HG02885 (cell line): ENCODE measurements around the gene ASCL5.

Experiments used
- ATAC-seq: cut with Tn5 transposase; IDR thresholded peaks from one replicate; pipeline ENCODE4 v1.9.1; 2021; ENCODE audit warnings: mild to moderate bottlenecking; ENCODE audit not compliant: unreplicated experiment, poor library complexity

ASCL5 gene

GRCh38 chr1:201137579-201138310 lies 10.8 kb upstream of the ASCL5 start:
- no peak for ATAC-seq

- no peak for ATAC-seq
Observed at GRCh38 chr1:201137024-201137392, 10.0 kb upstream of the ASCL5 start.

- no peak for ATAC-seq
Observed at GRCh38 chr1:201136355-201137023, 9.5 kb upstream of the ASCL5 start.

- ATAC-seq: no peak
Observed at GRCh38 chr1:201134405-201134804, 7.4 kb upstream of the ASCL5 start.

- no peak for ATAC-seq
Observed at GRCh38 chr1:201131398-201131797, 4.4 kb upstream of the ASCL5 start.

- ATAC-seq: no peak
Observed at GRCh38 chr1:201128962-201129361, 2.0 kb upstream of the ASCL5 start.

- ATAC-seq: no peak
Observed at GRCh38 chr1:201128476-201128875, 1.5 kb upstream of the ASCL5 start.

- no peak for ATAC-seq
Observed at GRCh38 chr1:201127755-201128455, 921 bp upstream of the ASCL5 start.

- ATAC-seq: no peak
Observed at GRCh38 chr1:201126463-201126831, 537 bp downstream of the ASCL5 start.

GRCh38 chr1:201125800-201126199 lies 1.2 kb downstream of the ASCL5 start:
- no peak for ATAC-seq

GRCh38 chr1:201125019-201125418 lies 2.0 kb downstream of the ASCL5 start:
- no peak for ATAC-seq

- ATAC-seq: no peak
Observed at GRCh38 chr1:201123866-201124265, 3.1 kb downstream of the ASCL5 start.

- no peak for ATAC-seq
Observed at GRCh38 chr1:201122321-201122957, 4.5 kb downstream of the ASCL5 start.

- ATAC-seq: no peak
Observed at GRCh38 chr1:201119206-201120197, 7.5 kb downstream of the ASCL5 start.

- no peak for ATAC-seq
Observed at GRCh38 chr1:201116091-201116490, 10.9 kb downstream of the ASCL5 start.

- ATAC-seq: no peak
Observed at GRCh38 chr1:201115390-201115937, 11.5 kb downstream of the ASCL5 start.

- ATAC-seq: peak; percentile 90
Observed at GRCh38 chr1:201114245-201115131, 12.5 kb downstream of the ASCL5 start.

GRCh38 chr1:201113451-201114244 lies 13.3 kb downstream of the ASCL5 start:
- no peak for ATAC-seq
